Activated T-helper 1 cell treated with anti-CD3 and anti-CD28 coated beads, Interleukin-12 subunit alpha, Interleukin-12 subunit beta, Interleukin-2, Interleukin-4 antibody, amounts not matched to agents 30 ng/mL and 10 ng/mL and 1 ng/mL, durations not matched to agents 14 hours and 24 hours and 36 hours (primary cell): ENCODE measurements around the gene TMED3. TPM values are rescaled to one million over a fixed set of nuclear protein-coding genes. Genes with fewer than 3 reads are reported as not detected.

Experiments used
- DNase-seq: peaks from one replicate; pipeline ENCODE4 v3.0.0; 2021; ENCODE audit warnings: low spot score
- H3K27ac Mint-ChIP-seq: one replicate; pipeline ENCODE4 v1.8.0; 2021; ENCODE audit warnings: mild to moderate bottlenecking, mixed read lengths
- H3K27me3 Mint-ChIP-seq: one replicate; pipeline ENCODE4 v1.8.0; 2022; ENCODE audit warnings: mild to moderate bottlenecking, moderate library complexity, mixed read lengths; ENCODE audit not compliant: insufficient read depth
- H3K36me3 Mint-ChIP-seq: one replicate; pipeline ENCODE4 v1.8.0; 2021; ENCODE audit warnings: low read depth, mixed read lengths
- H3K4me1 Mint-ChIP-seq: one replicate; pipeline ENCODE4 v1.8.0; 2021; ENCODE audit warnings: low read depth, mixed read lengths
- H3K4me3 Mint-ChIP-seq: one replicate; pipeline ENCODE4 v1.8.0; 2021; ENCODE audit warnings: mild to moderate bottlenecking, moderate library complexity, mixed read lengths
- H3K9me3 Mint-ChIP-seq: one replicate; pipeline ENCODE4 v1.8.0; 2021; ENCODE audit warnings: mixed read lengths
- intact Hi-C: fragments of 100-400 bp; cut with micrococcal nuclease; formaldehyde crosslinking; loops from one replicate; pipeline ENCODE4 v1.15.1; 2024
- total RNA-seq: library from RNA; stranded (reverse); gene quantifications from 2 replicates; pipeline ENCODE4 v1.2.3, GENCODE V29; 2022

Gene TMED3
- 60.8 and 63.4 TPM in 2 replicates for total RNA-seq

DNA sequence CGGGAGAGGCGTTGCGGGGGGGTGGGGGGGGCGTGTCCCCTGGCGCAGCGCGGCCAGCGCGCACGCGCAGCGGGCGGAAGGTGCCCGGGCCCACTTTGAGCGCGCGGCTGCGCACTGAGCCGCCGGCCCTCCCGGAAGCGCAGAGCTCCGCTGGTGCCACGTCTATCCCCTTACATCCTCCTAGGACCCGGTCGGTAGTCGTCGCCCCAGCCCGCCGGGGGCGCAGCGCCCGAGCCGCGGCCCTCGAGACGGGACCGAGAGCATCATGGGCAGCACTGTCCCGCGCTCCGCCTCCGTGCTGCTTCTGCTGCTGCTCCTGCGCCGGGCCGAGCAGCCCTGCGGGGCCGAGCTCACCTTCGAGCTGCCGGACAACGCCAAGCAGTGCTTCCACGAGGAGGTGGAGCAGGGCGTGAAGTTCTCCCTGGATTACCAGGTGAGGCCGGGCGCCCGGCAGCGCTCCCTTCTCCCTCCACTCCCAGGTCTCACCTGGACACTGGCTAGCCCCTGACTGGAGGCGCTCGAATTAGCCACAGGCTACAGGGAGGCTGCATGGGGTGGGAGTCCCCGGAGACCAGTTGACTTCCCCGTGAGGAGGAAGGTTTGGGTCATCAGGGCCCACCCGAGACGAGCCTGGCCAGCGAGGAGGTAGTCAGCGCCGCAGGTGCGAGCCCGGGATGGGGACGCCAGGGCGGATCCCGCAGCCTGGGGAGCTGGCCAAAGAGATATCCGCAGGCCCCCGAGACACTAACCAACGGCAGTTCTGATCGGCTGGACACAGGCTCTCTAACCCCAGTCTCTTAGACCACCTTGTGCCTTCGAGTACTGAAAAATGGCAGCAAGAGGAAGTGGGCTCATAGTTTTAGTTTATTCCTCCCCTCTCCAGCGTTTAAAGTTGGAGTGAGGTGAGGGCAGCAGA, at the start of gene TMED3:
TMED3 (plus strand) TSS at position 128 of the 916 bp plus-strand sequence; CDS start at position 266, 138 bp downstream.
- peaks cover 27% of the 10 kb centered on the region for H3K27me3 Mint-ChIP-seq

DNA sequence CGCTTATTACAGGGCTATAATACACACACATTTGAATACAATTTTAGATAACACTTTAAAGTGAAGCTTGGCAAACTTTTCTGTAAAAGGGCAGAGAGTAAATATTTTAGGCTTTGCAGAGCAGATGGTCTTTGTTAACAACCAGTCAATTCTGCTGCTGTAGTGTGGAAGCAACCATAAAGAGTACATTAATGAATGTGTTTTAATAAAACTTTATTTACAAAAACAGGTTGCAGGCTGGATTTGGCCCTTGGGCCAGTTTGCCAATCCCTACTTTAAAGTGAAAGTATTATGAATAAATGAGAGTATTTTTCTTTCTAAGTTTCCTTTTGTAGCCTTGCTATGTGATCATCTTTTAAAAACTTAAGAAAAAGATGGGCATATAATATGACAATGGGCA, 49.1 kb upstream of the TMED3 start:
- H3K4me3 Mint-ChIP-seq: no peak overlapping the region
- H3K9me3 Mint-ChIP-seq: no peaks in the 10 kb centered on the region
- H3K27me3 Mint-ChIP-seq: peaks cover 2% of the 10 kb centered on the region
- H3K36me3 Mint-ChIP-seq: no peaks in the 10 kb centered on the region
- intact Hi-C loops: no loop called here
- DNase-seq: no peak
- no peaks in the 10 kb centered on the region for H3K4me1 Mint-ChIP-seq
- H3K27ac Mint-ChIP-seq: no peak overlapping the region

More for the DNA sequence above, at the start of gene TMED3:
- H3K27ac Mint-ChIP-seq: peak within 1 kb of the TSS; percentile 68
- H3K4me3 Mint-ChIP-seq: peak within 1 kb of the TSS; percentile 95
- DNase-seq: peak; percentile 82
- intact Hi-C loops: loop anchor here (1.0 to 5.0 kb wide), 3 partner anchors 586 to 874 kb away; partner anchors contain the start of genes FAH and MTHFS
- no peaks in the 10 kb centered on the region for H3K9me3 Mint-ChIP-seq
- H3K4me1 Mint-ChIP-seq: peaks cover 38% of the 10 kb centered on the region
- H3K36me3 Mint-ChIP-seq: peaks cover 34% of the 10 kb centered on the region

DNA sequence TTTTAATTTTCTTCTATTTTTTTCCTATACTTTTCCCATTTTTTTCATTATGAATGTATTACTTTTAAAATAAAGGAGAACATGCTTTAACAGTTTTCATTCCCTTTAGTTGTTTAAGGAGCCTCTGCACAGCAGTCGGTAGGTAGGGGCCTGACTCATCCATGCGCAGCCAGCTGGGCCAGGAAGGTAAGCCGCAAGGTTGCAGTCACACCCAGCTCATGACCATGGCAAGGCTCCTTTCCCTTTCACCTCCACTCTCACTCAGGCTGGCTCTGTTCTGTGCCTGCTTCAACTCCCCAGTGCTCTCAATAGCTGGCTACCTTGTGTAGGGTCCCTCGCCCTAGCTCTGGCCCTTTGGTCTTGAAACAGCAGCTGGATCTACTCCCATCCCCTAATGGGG, 45.7 kb upstream of the TMED3 start:
- DNase-seq: no peak
- no peaks in the 10 kb centered on the region for H3K4me1 Mint-ChIP-seq
- H3K27ac Mint-ChIP-seq: no peak overlapping the region

DNA sequence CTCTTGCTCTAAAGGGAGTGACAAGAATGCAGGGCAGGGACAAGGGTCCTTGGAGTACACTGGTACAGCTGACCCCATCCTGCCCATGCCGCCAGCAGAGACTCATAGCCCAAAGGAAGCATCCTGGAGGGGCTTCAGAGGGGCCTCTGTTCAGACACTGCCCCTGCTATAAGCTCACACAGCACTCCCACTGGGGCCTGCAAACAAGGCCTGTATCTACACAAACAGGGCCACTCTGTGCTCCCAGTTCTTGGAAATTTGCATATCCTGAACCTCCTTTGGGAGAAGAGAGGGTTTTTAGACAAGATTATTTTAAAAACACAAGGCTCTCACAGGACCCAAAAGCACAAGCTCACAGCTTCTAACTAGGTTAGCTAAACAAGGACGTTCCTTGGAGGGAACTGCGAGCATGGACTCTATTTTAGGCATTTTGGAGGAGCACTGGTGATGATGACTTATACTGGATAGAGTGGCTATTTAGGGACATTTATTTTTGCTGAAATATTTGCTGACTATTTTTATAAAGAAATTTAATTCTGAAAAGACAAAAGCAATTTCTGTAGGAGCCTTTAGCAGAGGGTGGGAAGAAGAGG, 44.8 kb upstream of the TMED3 start:
- peaks cover 11% of the 10 kb centered on the region for H3K27me3 Mint-ChIP-seq
- intact Hi-C loops: no loop called here
- no peak overlapping the region for H3K27ac Mint-ChIP-seq
- H3K4me3 Mint-ChIP-seq: no peak overlapping the region
- no peaks in the 10 kb centered on the region for H3K4me1 Mint-ChIP-seq
- no peak for DNase-seq
- no peaks in the 10 kb centered on the region for H3K36me3 Mint-ChIP-seq
- H3K9me3 Mint-ChIP-seq: no peaks in the 10 kb centered on the region

More for the DNA sequence above, 45.7 kb upstream of the TMED3 start:
- Mint-ChIP-seq H3K27me3 (peaks cover 9% of the 10 kb centered on the region), H3K36me3 (no peaks in the 10 kb centered on the region), H3K4me3 (no peak overlapping the region), H3K9me3 (no peaks in the 10 kb centered on the region)
- intact Hi-C loops: no loop called here

DNA sequence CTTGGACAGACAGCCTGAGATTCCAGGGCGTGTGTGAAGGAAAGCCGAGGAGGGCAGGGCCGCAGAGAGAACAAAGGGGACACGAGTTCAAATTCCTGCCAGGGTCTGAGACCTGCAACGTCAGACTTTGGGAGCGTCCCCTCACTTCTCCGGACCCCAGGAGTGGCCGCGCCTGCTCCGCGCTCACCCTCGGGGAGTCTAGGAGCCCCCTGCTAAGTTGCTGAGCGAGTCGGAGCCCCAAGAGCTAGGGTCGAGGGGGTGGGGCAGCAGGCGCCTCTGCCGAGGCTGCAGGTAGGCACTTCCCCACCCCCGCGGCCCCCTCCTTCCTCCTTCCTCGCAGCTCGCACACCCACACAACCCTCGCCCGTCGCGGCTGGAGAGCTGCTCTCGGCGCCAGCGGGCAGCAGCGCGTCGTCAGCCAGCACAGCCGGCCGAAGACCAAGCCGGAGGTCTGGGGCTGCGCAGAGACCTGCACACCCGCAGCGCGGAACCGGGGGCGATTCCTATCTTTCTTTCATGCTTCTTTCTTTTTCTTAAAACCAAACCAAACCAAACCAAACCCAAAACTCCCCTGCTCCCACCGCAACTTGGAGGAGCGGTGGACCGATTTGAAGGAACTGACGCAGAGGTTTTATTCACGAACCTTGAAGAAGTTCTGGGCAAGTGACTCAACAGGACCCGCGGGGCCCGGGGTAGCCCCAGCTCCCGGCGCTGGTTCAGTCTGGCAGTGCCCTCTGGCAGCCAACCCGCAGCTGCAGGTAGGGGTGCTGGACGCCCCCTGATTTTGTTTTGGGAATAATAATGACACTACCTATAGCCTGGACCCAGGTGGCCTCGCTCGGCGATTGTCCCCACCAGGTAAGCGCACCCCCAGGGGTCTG, 28.3 kb upstream of the TMED3 start, which contains the start of gene ANKRD34C:
ANKRD34C (plus strand) TSS at position 352 of the 881 bp plus-strand sequence. CDS start 10,563 bp downstream, outside the sequence.
- Mint-ChIP-seq H3K36me3 (peaks cover 1% of the 10 kb centered on the region), H3K4me1 (no peaks in the 10 kb centered on the region), H3K4me3 (no peak within 1 kb of the TSS), H3K9me3 (no peaks in the 10 kb centered on the region), H3K27me3 (peaks cover 59% of the 10 kb centered on the region), H3K27ac (no peak within 1 kb of the TSS)
- intact Hi-C loops: loop anchor here (10.0 kb wide), 1 partner anchor 938 kb away; the partner anchor contains the start of gene CRABP1
- no peak for DNase-seq

DNA sequence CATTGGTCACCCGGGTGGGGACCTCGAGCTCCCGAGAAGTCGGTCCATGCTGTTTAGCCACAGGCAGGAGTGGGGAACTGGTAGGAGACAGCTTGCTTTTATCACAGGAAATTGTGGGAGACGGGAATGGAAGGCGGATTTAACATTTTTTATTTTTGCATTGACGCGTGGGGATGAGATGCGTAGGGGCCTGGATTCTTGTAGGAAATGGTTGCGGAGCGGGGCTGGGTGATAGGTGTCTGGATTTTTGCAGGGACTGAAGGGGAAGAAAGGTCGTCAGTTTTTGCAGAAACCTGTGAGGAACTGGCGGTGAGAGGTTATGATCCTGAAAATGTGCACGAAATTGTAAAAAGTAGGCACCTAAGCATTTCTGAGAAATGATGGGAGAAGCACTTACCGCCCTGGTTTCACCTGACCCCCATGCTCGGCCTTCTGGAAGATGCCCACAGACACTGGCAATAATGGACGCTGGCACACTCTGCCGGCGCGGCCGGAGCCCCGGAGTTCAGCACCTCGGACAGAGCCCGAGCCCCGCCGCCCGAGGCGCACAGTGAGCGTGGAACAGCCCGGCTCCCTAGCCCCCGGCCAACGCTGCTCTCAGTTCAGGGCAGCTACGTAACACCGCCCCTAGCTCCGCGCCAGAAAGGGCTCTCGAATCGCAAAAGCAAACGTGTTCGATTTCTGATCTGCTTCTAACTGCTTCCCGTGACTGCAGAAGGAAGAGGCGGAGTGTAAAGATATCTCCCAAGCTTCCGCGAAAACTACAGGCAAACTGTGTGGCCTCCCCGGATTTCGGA, 27.5 kb upstream of the TMED3 start:
- no peak overlapping the region for H3K4me3 Mint-ChIP-seq
- peaks cover 59% of the 10 kb centered on the region for H3K27me3 Mint-ChIP-seq
- H3K9me3 Mint-ChIP-seq: no peaks in the 10 kb centered on the region
- no peak overlapping the region for H3K27ac Mint-ChIP-seq
- no peaks in the 10 kb centered on the region for H3K4me1 Mint-ChIP-seq
- H3K36me3 Mint-ChIP-seq: peaks cover 1% of the 10 kb centered on the region
- peak; percentile 22 for DNase-seq
- intact Hi-C loops: loop anchor here (10.0 kb wide), 1 partner anchor 939 kb away; the partner anchor contains the start of gene CRABP1

DNA sequence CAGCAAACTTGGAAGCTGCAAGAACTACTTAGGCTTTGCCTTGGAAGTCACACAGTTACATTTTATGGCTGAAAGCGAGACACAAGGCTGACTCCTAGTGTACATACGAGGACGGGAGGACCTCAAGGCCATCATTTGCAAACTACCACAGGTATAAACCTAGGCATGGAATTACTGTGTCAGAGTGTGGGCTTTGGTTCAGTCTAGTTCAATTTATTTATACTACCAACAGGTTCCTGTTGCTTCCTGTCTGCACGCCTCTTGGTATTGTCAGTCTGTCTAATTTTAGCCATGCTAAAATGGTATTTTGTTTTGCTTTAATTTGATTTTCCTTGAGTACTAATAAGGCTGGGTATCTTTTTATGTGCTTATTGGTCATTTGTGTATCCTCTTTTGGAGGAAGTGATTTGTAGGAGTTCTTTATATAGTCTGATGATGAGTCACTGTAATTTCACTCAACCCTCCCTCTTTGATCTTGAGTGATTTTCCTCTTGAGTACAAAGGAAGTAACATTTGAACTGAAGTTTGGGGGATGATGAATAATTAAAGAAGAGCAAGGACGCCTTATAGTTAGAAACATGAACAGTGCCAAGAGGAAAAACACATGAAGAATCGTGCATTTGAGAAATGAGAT, 20.2 kb upstream of the TMED3 start:
- Mint-ChIP-seq H3K4me3 (no peak overlapping the region), H3K27me3 (peaks cover 12% of the 10 kb centered on the region), H3K36me3 (no peaks in the 10 kb centered on the region), H3K27ac (no peak overlapping the region), H3K9me3 (no peaks in the 10 kb centered on the region), H3K4me1 (peaks cover 4% of the 10 kb centered on the region)
- no peak for DNase-seq
- intact Hi-C loops: no loop called here

DNA sequence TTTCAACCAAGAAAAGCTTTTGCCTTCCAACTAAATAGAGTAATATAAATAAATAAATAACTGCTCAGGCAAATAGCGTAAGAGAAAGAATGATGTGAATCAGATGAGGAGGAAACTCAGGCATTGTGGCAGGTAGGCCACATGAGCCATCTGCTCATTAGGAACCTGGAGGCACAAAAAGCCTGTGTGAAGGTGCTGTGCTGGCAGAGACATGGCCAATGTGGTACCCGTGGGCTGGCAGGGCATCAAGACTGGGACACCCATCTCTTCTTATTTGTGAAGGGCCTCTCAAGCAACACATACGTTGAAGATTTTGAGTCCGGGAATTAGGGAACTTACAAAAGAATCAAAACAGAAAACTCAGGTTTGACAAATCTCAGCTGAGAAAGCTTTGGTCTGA, 18.9 kb upstream of the TMED3 start:
- no peak overlapping the region for H3K4me3 Mint-ChIP-seq

DNA sequence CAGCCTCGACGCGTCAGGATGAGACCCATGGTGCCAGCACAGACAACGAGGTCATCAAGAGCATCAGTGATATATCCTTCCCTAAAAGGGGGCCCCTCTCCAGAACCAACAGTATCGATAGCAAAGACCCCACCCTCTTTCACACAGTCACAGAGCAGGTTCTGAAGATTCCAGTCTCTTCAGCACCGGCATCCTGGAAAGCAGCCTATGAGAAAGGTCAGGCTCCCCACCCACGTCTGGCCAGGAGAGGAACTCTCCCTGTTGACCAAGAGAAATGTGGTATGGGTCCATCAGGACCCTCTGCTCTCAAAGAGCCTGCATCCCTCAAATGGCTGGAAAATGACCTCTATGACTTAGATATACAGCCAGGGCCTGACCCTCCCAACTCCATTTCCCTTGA, 16.8 kb upstream of the TMED3 start:
- Mint-ChIP-seq H3K36me3 (no peaks in the 10 kb centered on the region), H3K9me3 (no peaks in the 10 kb centered on the region), H3K4me3 (no peak overlapping the region), H3K27ac (no peak overlapping the region), H3K27me3 (peaks cover 12% of the 10 kb centered on the region), H3K4me1 (peaks cover 4% of the 10 kb centered on the region)
- intact Hi-C loops: no loop called here
- no peak for DNase-seq

More for the DNA sequence above, 18.9 kb upstream of the TMED3 start:
- H3K4me1 Mint-ChIP-seq: peaks cover 4% of the 10 kb centered on the region
- H3K9me3 Mint-ChIP-seq: no peaks in the 10 kb centered on the region
- no peaks in the 10 kb centered on the region for H3K36me3 Mint-ChIP-seq
- intact Hi-C loops: no loop called here
- H3K27me3 Mint-ChIP-seq: peaks cover 8% of the 10 kb centered on the region
- H3K27ac Mint-ChIP-seq: no peak overlapping the region
- no peak for DNase-seq

DNA sequence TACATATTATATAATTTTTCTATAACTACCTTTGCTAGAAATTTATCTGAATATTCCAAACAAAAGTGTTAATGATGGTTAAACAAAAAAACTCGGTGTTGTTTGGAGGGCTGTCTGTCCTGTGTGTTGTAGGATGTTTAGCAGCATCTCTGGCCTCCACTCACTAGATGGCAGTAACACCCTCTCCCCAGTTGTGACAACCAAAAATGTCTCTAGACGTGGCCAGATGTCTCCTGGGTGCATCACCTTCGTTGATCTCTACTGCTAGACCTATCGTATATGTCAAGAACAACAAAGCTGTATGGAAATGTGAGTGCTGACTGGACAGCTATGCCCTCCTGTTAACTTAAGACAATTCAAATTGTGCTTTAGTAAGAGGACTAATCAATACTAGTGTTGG, 14.3 kb upstream of the TMED3 start:
- no peaks in the 10 kb centered on the region for H3K36me3 Mint-ChIP-seq
- no peak overlapping the region for H3K4me3 Mint-ChIP-seq
- no peak for DNase-seq
- no peak overlapping the region for H3K27ac Mint-ChIP-seq
- intact Hi-C loops: no loop called here
- H3K9me3 Mint-ChIP-seq: no peaks in the 10 kb centered on the region
- peaks cover 20% of the 10 kb centered on the region for H3K27me3 Mint-ChIP-seq
- no peaks in the 10 kb centered on the region for H3K4me1 Mint-ChIP-seq

DNA sequence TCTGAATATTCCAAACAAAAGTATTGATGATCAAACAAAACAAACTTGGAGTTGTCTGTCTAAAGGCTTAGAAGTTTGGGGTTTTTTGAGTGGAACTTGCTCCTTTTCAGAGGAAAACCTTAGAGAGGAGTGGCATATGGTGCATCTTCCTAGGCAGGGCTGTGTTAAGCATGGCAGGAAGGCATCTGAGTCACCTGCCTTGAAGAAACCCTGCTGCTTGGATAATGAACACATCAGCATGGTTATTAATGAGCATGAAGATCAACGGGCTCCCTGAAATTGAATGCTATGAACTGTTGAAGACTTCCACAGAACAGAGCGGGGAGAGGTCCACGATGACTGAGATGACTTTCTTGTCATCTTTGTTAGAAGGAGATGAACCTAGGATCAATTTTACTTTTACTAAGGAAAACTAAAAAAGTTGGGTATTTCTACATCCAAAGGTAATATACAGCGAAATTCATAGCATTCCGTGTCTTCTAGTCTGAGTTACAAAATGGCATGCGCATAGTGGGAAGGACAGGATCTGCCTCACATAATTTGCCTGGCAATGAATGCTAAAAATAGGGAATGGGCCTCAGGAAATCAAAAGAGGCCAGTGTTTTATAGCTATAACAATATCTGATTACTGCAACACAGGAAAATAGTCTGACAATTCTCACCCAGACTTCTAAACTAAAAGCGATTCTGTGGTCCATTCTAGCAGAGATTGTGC, 11.6 kb upstream of the TMED3 start:
- peaks cover 32% of the 10 kb centered on the region for H3K27me3 Mint-ChIP-seq

More for the DNA sequence above, 11.6 kb upstream of the TMED3 start:
- no peak for DNase-seq
- Mint-ChIP-seq H3K4me3 (no peak overlapping the region), H3K4me1 (no peaks in the 10 kb centered on the region), H3K9me3 (no peaks in the 10 kb centered on the region), H3K27ac (no peak overlapping the region), H3K36me3 (no peaks in the 10 kb centered on the region)
- intact Hi-C loops: no loop called here
